Spleen (tissue), 11 donors: Measurements from ENCODE around the gene ME3. TPM values are rescaled to one million over a fixed set of nuclear protein-coding genes. Genes with fewer than 3 reads are reported as not detected.

Experiments used
- DNase-seq: peaks from one replicate; pipeline ENCODE4 v3.0.0-alpha.2; 2020
- H3K27ac ChIP-seq, 8 donors: fragments of 200-600 bp; sonication (generic) in 7 of 8; 1 replicate in 4 of 8; 2 replicates in 4 of 8; pipeline versions ENCODE4 v1.5.0 to v1.8.0; 2016 to 2021; ENCODE audit warnings: inconsistent platforms in 4 of 8, mild to moderate bottlenecking in 4 of 8, moderate library complexity in 1 of 8
- H3K27me3 ChIP-seq, 7 donors: fragments of 200-600 bp; sonication (generic) in 6 of 7; replicated peaks in 1 of 7; 1 replicate in 4 of 7; 2 replicates in 3 of 7; pipeline versions ENCODE4 v1.5.0 to v1.8.0; 2016 to 2021; ENCODE audit warnings: inconsistent platforms in 3 of 7, mild to moderate bottlenecking in 1 of 7
- H3K36me3 ChIP-seq, 6 donors: fragments of 200-600 bp; sonication (generic) in 5 of 6; 1 replicate in 4 of 6; 2 replicates in 2 of 6; pipeline versions ENCODE4 v1.5.0 to v1.8.0; 2016 to 2021; ENCODE audit warnings: inconsistent platforms in 2 of 6
- H3K4me1 ChIP-seq, 6 donors: fragments of 200-600 bp; sonication (generic) in 5 of 6; 1 replicate in 3 of 6; 2 replicates in 3 of 6; pipeline versions ENCODE4 v1.5.0 to v1.8.0; 2016 to 2021; ENCODE audit warnings: inconsistent platforms in 3 of 6
- H3K4me3 ChIP-seq, 8 donors: fragments of 200-600 bp; sonication (generic) in 7 of 8; 1 replicate in 4 of 8; 2 replicates in 4 of 8; pipeline versions ENCODE4 v1.5.0 to v1.8.0; 2016 to 2021; ENCODE audit warnings: inconsistent platforms in 4 of 8, mild to moderate bottlenecking in 4 of 8, moderate library complexity in 2 of 8
- H3K9me3 ChIP-seq, 8 donors: fragments of 200-600 bp; sonication (generic) in 7 of 8; 1 replicate in 4 of 8; 2 replicates in 4 of 8; pipeline versions ENCODE4 v1.5.0 to v1.8.0; 2016 to 2021; ENCODE audit warnings: inconsistent platforms in 4 of 8
- POLR2A ChIP-seq, 3 donors: fragments of 450-650 bp; IDR thresholded peaks; one replicate each; pipeline ENCODE4 v1.5.1; 2017; ENCODE audit warnings: antibody characterized with exemption in 3 of 3, mild to moderate bottlenecking in 1 of 3
- POLR2AphosphoS5 ChIP-seq, 3 donors: sonication (generic); formaldehyde crosslinking; IDR thresholded peaks; one replicate each; pipeline ENCODE4 v1.5.1; 2017; ENCODE audit warnings: antibody characterized with exemption in 3 of 3
- WGBS, 5 donors: extraction: QIAGEN DNeasy Blood & Tissue Kit in 3 of 5; methylation state at CpG; one replicate each; pipeline versions ENCODE4 v1.1.5 to v1.1.7; 2013 to 2018; 5-methylcytosine and 5-hydroxymethylcytosine counted together
- intact Hi-C: fragments of 100-400 bp; cut with DNase I; formaldehyde crosslinking; loops from one replicate; pipeline ENCODE4 v1.15.0; 2023; ENCODE audit warnings: low total_unique reads
- polyA plus RNA-seq, 3 donors: library from polyadenylated mRNA; stranded (reverse); fragments of 200-250 nt; gene quantifications; one replicate each; pipeline ENCODE4 v1.2.1, GENCODE V29; 2013
- total RNA-seq, 7 donors: library from RNA; depleted of rRNA in 3 of 7; stranded (reverse); fragments of >200 nt in 3 of 7; fragmentation: NEBNext Ultra II Directional in 4 of 7; extraction: Animal tissue kit (Norgen Biotek cat#: 25700) in 4 of 7; gene quantifications; one replicate each; pipeline versions ENCODE4 v1.1.0 to v1.2.1, GENCODE V29; 2016 to 2021
- TF ChIP-seq, protein P1 (sequence below), 11 experiments: fragments of 200-600 bp in 7 of 11; fragments of 450-650 bp in 4 of 11; sonication (generic) in 4 of 11; IDR thresholded peaks in 8 of 11; conservative IDR thresholded peaks in 3 of 11; 1 replicate in 7 of 11; 2 replicates in 4 of 11; pipeline versions ENCODE4 v1.4.0 to v1.8.0; 2016 to 2021; ENCODE audit warnings: antibody characterized with exemption in 11 of 11, inconsistent platforms in 4 of 11, mild to moderate bottlenecking in 1 of 11
- donor health status: healthy with polysubstance abuse.
- donor health status: DM: no; HTN: no; CAD: no; lungs with moderate emphysema.
- donor health status: DM: no; HTN: no; CAD: no.
- donor health status: Bipolar disorder and iron deficiency.
- donor health status: healthy.
- donor health status: DM: no; HTN: no; CAD: no.
- donor health status: DM: yes; HTN: yes; CAD: no.

Gene ME3
- total and polyA plus RNA-seq, 10 donors, result 6.4 to 25.9 (median 18.3) TPM

DNA sequence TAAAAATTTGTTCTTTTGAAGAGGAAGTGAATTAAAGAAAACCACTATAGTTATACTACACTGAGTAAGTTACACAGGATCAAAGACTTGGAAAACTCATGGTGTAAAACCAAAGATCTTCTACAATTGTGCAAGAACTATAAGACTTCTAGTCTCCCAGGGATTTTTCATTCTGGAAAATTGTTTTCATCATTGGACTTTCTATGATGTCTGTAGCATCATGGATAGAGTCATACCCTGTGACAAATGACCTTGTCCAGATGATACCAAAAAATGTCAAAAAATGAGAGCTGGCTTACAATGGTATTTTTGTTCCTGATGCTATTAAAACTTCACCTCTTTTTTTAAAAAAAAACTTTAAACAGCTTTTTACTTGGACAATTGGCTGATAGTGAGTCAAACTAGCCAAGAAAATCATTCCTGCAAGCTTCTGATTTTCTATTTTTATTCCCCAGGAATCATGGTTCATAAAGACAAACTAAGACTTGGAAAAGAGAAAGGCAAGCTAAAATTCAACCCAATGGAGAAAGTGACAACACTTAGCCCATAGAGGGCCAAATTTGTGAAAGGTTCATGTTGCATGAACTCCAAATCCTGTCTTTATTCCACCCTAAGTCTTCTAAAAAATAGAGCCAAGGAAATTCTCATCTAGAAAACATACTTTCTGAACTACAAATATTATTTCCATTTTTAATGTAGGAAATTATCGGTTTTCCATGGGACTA is 30.7 kb downstream of the ME3 start:
- Histone ChIP-seq H3K36me3 (no peaks in the 10 kb centered on the region), H3K4me1 (no peaks in the 10 kb centered on the region), H3K9me3 (no peaks in the 10 kb centered on the region), H3K27me3 (no peaks in the 10 kb centered on the region), H3K27ac (no peak overlapping the region), H3K4me3 (no peak overlapping the region)
- WGBS, 5 donors, result 79 to 100% (median 88%) methylated on average over 1 of the region's 1 CpG
- intact Hi-C loops, result no loop called here
- DNase-seq, result no peak
- TF ChIP-seq POLR2A (IDR thresholded peaks at IDR 0.05) (no peak), POLR2AphosphoS5 (IDR thresholded peaks at IDR 0.05) (no peak)
- TF ChIP-seq, protein P1, sequence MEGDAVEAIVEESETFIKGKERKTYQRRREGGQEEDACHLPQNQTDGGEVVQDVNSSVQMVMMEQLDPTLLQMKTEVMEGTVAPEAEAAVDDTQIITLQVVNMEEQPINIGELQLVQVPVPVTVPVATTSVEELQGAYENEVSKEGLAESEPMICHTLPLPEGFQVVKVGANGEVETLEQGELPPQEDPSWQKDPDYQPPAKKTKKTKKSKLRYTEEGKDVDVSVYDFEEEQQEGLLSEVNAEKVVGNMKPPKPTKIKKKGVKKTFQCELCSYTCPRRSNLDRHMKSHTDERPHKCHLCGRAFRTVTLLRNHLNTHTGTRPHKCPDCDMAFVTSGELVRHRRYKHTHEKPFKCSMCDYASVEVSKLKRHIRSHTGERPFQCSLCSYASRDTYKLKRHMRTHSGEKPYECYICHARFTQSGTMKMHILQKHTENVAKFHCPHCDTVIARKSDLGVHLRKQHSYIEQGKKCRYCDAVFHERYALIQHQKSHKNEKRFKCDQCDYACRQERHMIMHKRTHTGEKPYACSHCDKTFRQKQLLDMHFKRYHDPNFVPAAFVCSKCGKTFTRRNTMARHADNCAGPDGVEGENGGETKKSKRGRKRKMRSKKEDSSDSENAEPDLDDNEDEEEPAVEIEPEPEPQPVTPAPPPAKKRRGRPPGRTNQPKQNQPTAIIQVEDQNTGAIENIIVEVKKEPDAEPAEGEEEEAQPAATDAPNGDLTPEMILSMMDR (IDR thresholded peaks at IDR 0.05 in 8 of 11, conservative IDR thresholded peaks at IDR 0.05 in 3 of 11), result no peak

DNA sequence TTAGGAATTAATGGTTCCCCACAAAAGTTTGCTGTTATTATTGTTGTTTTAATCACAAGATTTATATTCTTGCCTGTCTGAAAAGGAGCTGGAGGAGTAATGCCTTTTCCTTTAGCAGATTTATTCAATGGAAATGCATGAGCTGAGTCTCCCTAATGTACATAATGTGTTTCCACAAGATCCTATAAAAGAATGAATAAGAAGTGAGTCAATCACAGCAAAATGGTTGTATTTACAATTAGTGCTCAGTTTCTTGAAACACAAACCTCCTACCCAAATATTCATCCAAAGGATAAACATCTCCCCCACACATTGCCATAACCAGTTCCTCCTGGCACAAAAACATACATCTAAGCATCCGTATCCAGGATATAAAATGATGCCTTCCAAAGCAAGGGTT is 33.3 kb downstream of the ME3 start:
- no peaks in the 10 kb centered on the region for H3K9me3 ChIP-seq

DNA sequence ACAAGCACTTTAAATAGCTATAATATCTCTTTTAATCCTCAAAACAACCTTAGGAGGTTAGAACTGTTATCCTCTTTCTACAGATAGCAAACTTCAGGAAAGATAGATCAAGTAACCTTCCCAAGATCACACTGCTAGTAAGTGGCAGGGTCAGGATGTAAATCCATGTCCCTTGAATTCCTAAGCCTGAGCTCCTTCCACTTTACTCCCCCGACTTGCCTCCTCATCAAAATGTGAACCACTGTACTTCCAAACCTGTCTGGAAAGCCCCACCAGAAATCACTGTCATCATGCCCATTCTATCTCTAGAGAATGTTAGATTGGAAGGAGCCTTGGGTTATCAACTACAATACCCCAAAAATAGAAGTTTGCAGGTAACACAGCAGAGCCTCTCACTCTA is 33.7 kb downstream of the ME3 start:
- intact Hi-C loops, result no loop called here
- no peaks in the 10 kb centered on the region for H3K9me3 ChIP-seq
- no peaks in the 10 kb centered on the region for H3K27me3 ChIP-seq
- no peak overlapping the region for H3K4me3 ChIP-seq
- H3K27ac ChIP-seq, result no peak overlapping the region
- no peaks in the 10 kb centered on the region for H3K4me1 ChIP-seq
- TF ChIP-seq, protein P1 (IDR thresholded peaks at IDR 0.05 in 8 of 11, conservative IDR thresholded peaks at IDR 0.05 in 3 of 11), result no peak
- TF ChIP-seq POLR2AphosphoS5 (IDR thresholded peaks at IDR 0.05) (no peak), POLR2A (IDR thresholded peaks at IDR 0.05) (no peak)
- DNase-seq, result no peak
- WGBS, 5 donors, result 75 to 93% (median 86%) methylated on average over 1 of the region's 1 CpG
- H3K36me3 ChIP-seq, result no peaks in the 10 kb centered on the region

More for the DNA sequence above, 33.3 kb downstream of the ME3 start:
- no peaks in the 10 kb centered on the region for H3K4me1 ChIP-seq
- TF ChIP-seq, protein P1 (IDR thresholded peaks at IDR 0.05 in 8 of 11, conservative IDR thresholded peaks at IDR 0.05 in 3 of 11), result no peak
- TF ChIP-seq POLR2A (IDR thresholded peaks at IDR 0.05) (no peak), POLR2AphosphoS5 (IDR thresholded peaks at IDR 0.05) (no peak)
- DNase-seq, result no peak
- H3K27ac ChIP-seq, result no peak overlapping the region
- intact Hi-C loops, result no loop called here
- 73 to 94% (median 93%) methylated on average over 1 of the region's 1 CpG for WGBS, 5 donors
- H3K27me3 ChIP-seq, result no peaks in the 10 kb centered on the region
- no peaks in the 10 kb centered on the region for H3K36me3 ChIP-seq
- no peak overlapping the region for H3K4me3 ChIP-seq

DNA sequence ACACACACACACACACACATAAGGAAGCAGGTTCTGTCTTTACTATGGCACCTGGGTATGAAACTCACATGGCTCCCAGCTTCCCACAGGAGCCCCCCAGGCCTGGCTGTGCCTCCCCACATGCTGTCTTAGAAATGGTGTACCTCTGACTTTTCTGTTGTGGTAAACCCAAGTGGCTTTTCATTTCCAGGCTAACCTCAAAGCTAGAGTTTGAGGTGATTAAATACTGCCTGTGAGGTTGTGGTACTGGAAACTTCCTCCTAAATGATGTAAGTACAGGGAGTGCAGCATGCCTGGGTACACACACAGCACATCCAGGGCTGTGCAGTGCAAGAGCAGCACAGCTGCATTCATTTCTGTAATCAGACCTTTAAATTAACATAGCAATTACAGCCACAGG is 34.4 kb downstream of the ME3 start:
- TF ChIP-seq, protein P1 (IDR thresholded peaks at IDR 0.05 in 8 of 11, conservative IDR thresholded peaks at IDR 0.05 in 3 of 11), result no peak
- no peak for TF ChIP-seq POLR2A (IDR thresholded peaks at IDR 0.05)
- Histone ChIP-seq H3K27me3 (no peaks in the 10 kb centered on the region), H3K27ac (no peak overlapping the region), H3K4me1 (no peaks in the 10 kb centered on the region), H3K36me3 (no peaks in the 10 kb centered on the region), H3K4me3 (no peak overlapping the region), H3K9me3 (no peaks in the 10 kb centered on the region)
- no peak for DNase-seq
- intact Hi-C loops, result no loop called here
